HUES48 (cell line): Measurements from ENCODE around the gene RGL1.

Experiments
- H3K27ac ChIP-seq: one replicate; pipeline ENCODE4 v1.7.0; 2013; ENCODE audit warnings: low read depth, low read length, inconsistent platforms
- H3K27me3 ChIP-seq: 2 replicates; pipeline ENCODE4 v1.6.1; 2013; ENCODE audit warnings: mild to moderate bottlenecking, low read length; ENCODE audit not compliant: control insufficient read depth, insufficient read depth
- H3K36me3 ChIP-seq: 2 replicates; pipeline ENCODE4 v1.6.1; 2013; ENCODE audit warnings: low read length; ENCODE audit not compliant: control insufficient read depth, insufficient read depth
- H3K4me1 ChIP-seq: 2 replicates; pipeline ENCODE4 v1.6.1; 2013; ENCODE audit warnings: mild to moderate bottlenecking, low read length; ENCODE audit not compliant: control insufficient read depth, insufficient read depth
- H3K4me3 ChIP-seq: 2 replicates; pipeline ENCODE4 v1.5.1; 2013; ENCODE audit warnings: mild to moderate bottlenecking, low read depth, low read length
- H3K9ac ChIP-seq: 2 replicates; pipeline ENCODE4 v1.6.1; 2013; ENCODE audit warnings: mild to moderate bottlenecking, low read depth, low read length, moderate library complexity
- H3K9me3 ChIP-seq: 2 replicates; pipeline ENCODE4 v1.6.1; 2013; ENCODE audit warnings: low read length; ENCODE audit not compliant: control insufficient read depth, insufficient read depth

Gene RGL1

DNA sequence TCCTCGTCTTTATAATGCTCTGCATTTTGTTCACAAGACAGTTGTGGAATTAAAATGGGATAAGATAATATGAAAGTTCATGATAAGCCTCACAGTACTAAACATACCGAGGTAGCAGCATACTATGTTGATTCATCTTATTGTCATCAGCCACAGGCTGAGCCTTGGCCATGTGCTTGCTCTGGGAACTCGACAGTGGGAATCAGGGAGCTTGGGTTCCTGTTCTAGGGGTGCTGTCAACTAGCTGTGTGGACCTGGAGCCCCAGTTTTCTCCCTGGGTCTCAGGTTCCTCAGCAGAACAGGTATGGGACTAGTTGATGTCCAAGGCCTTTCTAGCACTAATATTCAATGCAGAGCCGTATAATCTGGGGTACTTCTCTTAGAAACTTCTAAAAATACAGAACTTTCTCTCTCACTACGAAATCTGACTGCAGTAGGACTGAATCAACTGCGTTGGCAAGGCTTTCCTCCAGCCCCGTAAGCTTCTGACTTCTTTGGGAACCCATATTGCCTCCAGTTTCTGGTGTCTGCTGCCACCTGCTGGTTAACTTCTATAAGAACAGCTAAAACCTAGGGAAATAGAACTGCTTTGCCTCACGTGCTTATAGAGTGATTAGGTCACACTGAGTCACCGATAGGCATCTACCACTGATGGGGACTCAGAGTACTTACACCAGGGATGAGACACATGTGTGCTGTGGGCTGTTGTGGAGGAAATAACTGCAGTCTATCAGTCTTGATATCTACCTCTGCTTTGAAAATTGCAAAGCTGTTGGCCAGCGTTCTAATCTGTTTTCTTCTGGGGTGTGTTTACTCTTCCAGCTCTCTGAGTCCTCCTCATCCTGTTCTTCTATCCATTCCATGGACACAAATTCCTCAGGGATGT, 110.9 kb downstream of the RGL1 start:
- Histone ChIP-seq H3K36me3 (no peaks in the 10 kb centered on the region), H3K27ac (no peak overlapping the region), H3K4me3 (no peak overlapping the region), H3K27me3 (no peaks in the 10 kb centered on the region), H3K4me1 (no peaks in the 10 kb centered on the region), H3K9ac (no peak overlapping the region), H3K9me3 (no peaks in the 10 kb centered on the region)

DNA sequence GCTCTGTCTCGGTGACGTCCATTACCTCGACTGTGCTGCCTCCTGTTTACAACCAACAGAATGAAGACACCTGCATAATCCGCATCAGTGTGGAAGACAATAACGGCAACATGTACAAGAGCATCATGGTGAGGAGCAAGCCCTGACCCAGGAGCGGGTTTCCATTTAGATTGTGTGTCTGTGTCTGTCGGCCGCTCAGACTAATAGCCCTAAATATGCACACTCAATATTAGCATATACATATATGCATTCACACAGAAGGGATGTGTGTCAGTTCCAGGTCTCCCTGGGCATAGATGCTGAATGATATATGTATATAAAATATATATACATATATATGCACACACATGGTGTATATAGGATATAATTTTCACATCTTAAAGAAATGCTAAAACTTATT, 111.7 kb downstream of the RGL1 start:
- Histone ChIP-seq H3K9ac (no peak overlapping the region), H3K9me3 (no peaks in the 10 kb centered on the region), H3K36me3 (no peaks in the 10 kb centered on the region), H3K27me3 (no peaks in the 10 kb centered on the region), H3K4me1 (no peaks in the 10 kb centered on the region), H3K27ac (no peak overlapping the region), H3K4me3 (no peak overlapping the region)

- Histone ChIP-seq H3K9ac (no peak overlapping the region), H3K4me1 (no peaks in the 10 kb centered on the region), H3K27ac (no peak overlapping the region), H3K9me3 (no peaks in the 10 kb centered on the region), H3K27me3 (no peaks in the 10 kb centered on the region), H3K4me3 (no peak overlapping the region), H3K36me3 (no peaks in the 10 kb centered on the region)
Measured at GRCh38 chr1:183918589-183918988, 113.7 kb downstream of the RGL1 start.

DNA sequence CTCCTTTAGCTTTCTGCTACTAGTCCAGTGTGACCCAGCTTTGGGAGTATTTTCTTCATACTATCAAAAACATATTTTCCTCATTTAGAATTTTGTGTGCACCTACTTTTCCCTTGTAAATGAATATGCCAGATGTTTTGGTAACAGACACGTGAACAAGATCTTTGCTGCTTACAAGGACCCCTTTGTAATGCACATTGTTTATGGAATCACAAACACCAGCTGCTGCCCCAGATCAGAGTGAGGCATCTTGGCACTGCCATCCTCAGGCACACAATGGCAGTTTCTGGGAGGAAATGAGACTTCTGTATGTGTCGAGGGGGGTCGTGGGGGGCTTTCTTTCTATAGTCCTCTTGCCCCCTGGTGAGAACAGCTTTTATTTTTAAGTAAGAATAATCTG, 115.7 kb downstream of the RGL1 start:
- Histone ChIP-seq H3K9me3 (no peaks in the 10 kb centered on the region), H3K27me3 (no peaks in the 10 kb centered on the region), H3K36me3 (no peaks in the 10 kb centered on the region), H3K9ac (no peak overlapping the region), H3K4me3 (no peak overlapping the region), H3K4me1 (no peaks in the 10 kb centered on the region), H3K27ac (no peak overlapping the region)

GRCh38 chr1:183922197-183922596, 117.3 kb downstream of the RGL1 start:
- H3K9me3 ChIP-seq: no peaks in the 10 kb centered on the region
- H3K27me3 ChIP-seq: no peaks in the 10 kb centered on the region
- no peaks in the 10 kb centered on the region for H3K36me3 ChIP-seq
- no peaks in the 10 kb centered on the region for H3K4me1 ChIP-seq
- no peak overlapping the region for H3K4me3 ChIP-seq
- H3K27ac ChIP-seq: no peak overlapping the region
- H3K9ac ChIP-seq: no peak overlapping the region

GRCh38 chr1:183925947-183926346, 121.0 kb downstream of the RGL1 start:
- Histone ChIP-seq H3K27me3 (no peaks in the 10 kb centered on the region), H3K36me3 (no peaks in the 10 kb centered on the region), H3K4me3 (no peak overlapping the region), H3K9me3 (no peaks in the 10 kb centered on the region), H3K27ac (no peak overlapping the region), H3K4me1 (no peaks in the 10 kb centered on the region), H3K9ac (no peak overlapping the region)

GRCh38 chr1:183926983-183927382, 122.1 kb downstream of the RGL1 start:
- Histone ChIP-seq H3K9me3 (no peaks in the 10 kb centered on the region), H3K4me3 (no peak overlapping the region), H3K9ac (no peak overlapping the region), H3K4me1 (no peaks in the 10 kb centered on the region), H3K27ac (no peak overlapping the region), H3K36me3 (no peaks in the 10 kb centered on the region), H3K27me3 (no peaks in the 10 kb centered on the region)

DNA sequence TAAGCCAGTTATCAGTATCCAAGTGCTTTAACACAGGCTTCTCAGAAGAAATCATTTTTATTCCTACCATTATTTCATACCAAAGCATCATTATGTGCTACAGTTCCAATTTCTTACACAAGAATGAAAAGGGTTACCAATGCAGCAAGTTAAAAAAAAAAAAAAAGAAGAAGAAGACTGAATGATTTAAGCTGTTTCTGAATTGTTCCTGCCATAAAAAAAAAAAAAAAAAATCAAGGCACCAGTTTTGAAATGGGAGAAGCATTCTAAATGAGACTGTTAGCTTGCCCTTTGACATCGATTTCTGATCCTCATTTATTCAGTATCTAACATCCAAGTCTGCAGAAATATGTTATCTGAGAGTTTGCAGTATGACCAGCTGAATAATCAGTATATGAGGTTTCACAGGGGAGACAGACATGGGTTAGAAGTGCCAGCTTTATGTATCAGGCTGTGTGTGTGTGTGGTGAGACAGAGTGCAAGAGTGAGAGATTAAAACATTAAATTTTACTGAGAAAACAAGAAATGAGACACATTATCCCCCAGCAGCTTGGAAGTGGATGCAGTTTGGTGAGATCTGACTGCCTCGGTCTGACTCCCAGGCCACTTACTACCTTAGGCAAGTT, 126.8 kb downstream of the RGL1 start:
- Histone ChIP-seq H3K27ac (no peak overlapping the region), H3K4me1 (no peaks in the 10 kb centered on the region), H3K4me3 (no peak overlapping the region), H3K27me3 (no peaks in the 10 kb centered on the region), H3K36me3 (no peaks in the 10 kb centered on the region), H3K9ac (no peak overlapping the region), H3K9me3 (no peaks in the 10 kb centered on the region)

DNA sequence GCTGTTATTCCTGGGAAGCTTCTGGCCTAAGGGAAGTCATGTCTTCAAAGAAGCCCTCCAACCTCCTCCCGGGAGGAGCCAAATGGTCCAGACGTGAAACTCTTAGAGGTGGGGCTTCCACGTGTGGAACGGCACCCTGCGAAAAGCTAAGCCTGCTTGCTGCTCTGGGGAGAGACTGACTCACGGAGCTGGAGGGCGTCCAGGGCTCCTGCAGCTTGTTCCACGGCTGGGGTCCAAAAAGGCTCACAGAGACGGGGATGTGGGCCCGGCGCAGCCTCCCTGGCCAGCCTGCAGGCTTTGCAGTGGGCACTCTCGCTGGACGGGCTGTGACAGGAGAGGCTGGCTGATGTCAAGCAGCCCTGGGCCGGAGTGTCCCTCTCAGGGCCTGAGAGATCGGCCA, 127.5 kb downstream of the RGL1 start:
- Histone ChIP-seq H3K4me3 (no peak overlapping the region), H3K27ac (no peak overlapping the region), H3K36me3 (no peaks in the 10 kb centered on the region), H3K27me3 (no peaks in the 10 kb centered on the region), H3K9ac (no peak overlapping the region), H3K9me3 (no peaks in the 10 kb centered on the region), H3K4me1 (no peaks in the 10 kb centered on the region)

- no peak overlapping the region for H3K27ac ChIP-seq
- no peaks in the 10 kb centered on the region for H3K9me3 ChIP-seq
- H3K4me1 ChIP-seq: no peaks in the 10 kb centered on the region
- H3K4me3 ChIP-seq: no peak overlapping the region
- no peak overlapping the region for H3K9ac ChIP-seq
- no peaks in the 10 kb centered on the region for H3K36me3 ChIP-seq
- no peaks in the 10 kb centered on the region for H3K27me3 ChIP-seq
Measured at GRCh38 chr1:183933528-183934179, 128.7 kb downstream of the RGL1 start.

DNA sequence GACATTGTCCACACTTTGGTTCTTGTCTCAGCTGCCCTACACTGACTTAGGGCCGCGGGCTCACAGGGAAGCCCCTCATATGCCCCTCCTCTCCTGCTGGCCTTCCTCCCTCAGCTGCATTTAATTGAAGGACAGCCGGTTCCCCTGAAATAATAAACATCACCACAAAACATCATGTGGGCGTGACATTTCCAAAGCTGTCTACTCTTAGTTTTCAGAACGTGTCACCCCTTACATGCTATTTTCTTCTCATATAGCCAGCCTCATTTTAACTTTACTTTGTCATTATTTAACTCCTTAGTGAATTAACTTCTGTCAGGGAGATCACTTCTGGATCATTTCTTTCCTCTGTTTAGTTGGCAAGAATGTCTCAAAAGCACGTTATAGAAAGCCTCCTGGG, 129.4 kb downstream of the RGL1 start:
- no peak overlapping the region for H3K9ac ChIP-seq
- H3K4me3 ChIP-seq: no peak overlapping the region
- no peaks in the 10 kb centered on the region for H3K27me3 ChIP-seq
- no peak overlapping the region for H3K27ac ChIP-seq
- H3K4me1 ChIP-seq: no peaks in the 10 kb centered on the region
- no peaks in the 10 kb centered on the region for H3K36me3 ChIP-seq
- no peaks in the 10 kb centered on the region for H3K9me3 ChIP-seq
